ENCODE results near the gene TRPV3.
"Not testable (repeated sequence)": the region's sequence is repeated elsewhere in the genome, so short reads cannot be mapped to it uniquely, and the experiment has no call there.

TRPV3 gene

DNA sequence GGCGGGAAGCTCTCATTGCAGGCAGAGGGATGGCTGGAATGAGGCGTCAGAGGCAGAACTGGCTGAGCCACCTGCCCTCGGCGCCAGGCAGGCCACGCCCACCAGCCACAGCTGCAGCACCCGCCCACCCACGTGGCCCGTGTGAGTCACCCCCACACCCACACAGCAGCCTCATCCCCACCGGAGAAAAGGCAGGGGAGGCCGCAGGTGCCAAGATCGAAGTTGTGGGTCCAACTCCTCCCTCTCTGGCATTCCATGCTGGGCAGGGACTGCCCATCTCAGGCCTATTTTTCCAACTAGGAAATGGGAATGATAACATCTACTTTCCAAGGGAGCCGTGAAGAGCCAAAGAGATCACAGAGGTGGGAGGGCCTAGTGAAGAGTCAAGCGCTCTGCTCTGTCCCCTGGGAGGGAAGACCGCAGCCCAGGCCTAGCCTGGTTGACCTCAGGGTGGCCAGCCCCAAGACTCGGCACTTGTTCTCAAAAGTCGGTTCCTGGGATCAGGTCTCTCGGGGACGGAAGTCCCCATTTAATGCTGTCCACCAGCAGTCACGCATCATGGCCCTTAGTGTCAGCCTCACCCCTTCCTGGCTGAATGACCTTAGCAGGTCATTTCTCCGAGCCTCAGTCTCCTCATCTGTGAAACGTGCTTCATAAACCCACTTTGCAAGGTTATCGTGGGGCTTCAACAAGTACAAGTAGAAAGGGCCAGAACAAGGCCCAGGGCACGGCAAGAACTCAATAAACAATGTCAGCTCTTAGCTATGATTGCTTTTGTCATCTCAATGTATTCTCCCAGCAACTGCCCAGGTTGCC, at the start of gene TRPV3:
Gene TRPV3, minus strand, starts transcription at position 45 of the 816 bp plus-strand sequence. CDS start 2,962 bp downstream, outside the sequence.
- no peak for DNase-seq

DNA sequence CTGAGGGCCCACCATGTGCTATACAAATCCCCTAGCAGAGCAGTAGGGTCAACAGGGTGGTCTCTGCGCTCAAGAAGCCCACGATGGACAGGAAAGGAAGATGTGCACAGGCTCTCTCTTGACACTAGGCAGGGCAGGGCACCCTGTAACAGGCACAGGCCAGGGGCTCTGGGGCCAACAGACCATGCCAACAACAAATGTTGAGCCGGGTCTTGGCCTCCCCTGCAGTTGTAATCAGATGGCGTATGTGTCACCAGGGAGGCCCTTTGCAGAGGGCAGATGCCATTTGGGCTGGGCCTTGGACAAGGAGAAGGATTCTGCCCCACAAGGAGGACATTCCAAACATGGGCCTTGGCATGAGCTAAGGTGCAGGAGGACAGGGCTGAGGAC, 46.3 kb upstream of the TRPV3 start:
- no peak for DNase-seq

DNA sequence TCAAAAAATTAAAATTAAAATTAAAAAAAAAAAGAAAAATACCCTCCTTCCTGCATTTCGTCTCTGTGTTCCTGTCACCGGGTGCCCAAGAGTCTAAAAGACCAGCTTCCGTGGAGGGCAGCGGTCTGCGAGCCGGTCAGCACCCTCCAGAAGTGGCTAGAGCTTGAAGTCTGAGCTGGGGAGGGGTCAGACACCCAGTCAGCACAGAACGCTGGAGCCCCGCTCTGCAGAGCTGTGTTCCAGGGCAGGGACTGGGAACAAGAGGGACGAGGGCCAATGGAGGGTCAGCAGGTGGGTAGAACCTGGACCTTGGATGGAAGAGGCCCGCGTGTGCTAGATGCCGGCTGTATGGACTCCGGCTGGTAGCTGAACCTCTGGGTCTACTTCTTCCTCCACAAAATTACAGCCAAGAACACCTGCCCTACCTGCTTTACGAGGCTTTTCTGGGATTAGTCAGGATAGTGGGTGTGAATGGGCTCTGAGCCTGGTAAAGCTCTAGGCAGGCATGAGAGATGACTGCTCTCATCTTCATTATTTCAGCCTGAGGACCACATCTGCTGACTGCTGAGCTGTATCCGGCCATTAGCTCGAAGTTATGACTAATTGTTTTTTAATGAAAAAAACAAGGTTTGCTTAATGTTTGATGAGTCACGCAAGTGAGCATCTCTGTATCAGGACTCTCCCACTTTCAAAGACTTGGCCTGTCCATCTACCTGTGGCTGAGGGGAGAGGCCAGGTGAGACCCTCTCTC, 45.7 kb upstream of the TRPV3 start:
- no peak for DNase-seq

GRCh38 chr17:3602499-3602898, 44.9 kb upstream of the TRPV3 start:
- no peak for DNase-seq

DNA sequence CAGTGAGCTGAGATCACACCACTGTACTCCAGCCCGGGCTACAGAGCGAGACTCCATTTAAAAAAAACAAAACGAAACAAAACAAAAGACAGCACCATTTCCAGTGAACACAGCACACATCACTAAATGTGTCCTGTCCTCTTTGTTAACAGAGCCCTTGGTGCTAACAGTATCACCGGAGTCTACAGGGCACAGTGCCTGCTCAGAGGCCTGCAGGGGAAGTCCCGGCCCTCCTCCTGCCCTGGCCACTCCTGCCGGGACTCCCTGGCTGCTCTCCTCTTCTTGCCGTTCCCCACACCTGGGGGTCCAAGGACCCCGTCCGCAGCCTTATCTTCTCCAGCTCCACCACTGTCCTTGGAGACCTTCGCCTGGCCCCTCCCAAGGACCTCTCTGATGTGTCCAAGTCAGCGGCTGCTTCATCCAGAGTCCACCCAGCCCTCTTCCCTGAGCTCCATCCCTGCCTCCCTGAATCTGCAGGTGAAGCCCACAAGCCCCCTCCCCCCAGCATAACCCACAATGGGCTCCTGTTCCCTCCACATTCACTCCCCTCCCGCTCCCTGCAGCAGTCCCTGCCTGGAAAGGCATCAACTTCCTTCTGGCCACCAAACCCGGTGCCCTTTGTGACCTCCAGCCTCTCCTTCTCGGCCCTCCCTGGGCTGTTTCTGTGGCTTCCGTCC, 43.1 kb upstream of the TRPV3 start:
- no peak for DNase-seq

- no peak for DNase-seq
Observed at GRCh38 chr17:3598078-3598477, 40.5 kb upstream of the TRPV3 start.

DNA sequence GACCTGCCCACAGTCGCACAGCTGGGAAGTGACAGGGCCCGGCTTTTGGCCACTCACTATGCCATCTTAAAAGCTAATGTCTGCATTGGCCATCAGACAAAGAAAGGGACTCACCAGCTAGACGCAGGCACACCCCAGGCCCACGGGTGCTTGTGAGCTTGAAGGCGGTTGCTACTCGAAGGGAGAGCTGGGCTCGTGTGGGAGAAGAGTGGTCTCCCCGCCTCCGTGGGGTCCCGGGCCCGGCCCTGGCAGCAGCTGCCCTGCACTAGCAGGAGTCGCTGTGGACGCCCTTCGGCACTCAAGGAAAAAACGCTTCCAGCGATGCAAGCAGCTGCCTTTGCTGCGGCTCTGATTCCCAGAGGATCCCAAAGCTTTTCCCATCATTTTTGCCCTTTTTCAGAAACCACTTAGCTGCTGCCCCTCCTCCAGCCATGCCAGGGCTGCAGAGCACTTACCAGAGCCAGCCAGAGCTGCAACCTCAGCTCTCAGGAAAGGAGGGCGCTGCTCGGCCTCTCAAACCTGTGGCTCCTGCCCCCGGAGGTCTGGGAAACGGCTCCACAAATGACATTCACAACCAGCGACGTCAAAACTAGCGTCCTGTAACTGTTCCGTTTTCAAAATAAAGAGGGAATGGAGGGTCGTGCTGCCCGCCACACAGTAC, 39.3 kb upstream of the TRPV3 start:
- no peak for DNase-seq

GRCh38 chr17:3594976-3595375, 37.4 kb upstream of the TRPV3 start:
- no peak for DNase-seq

GRCh38 chr17:3594051-3594800, 36.6 kb upstream of the TRPV3 start:
- no peak for DNase-seq

GRCh38 chr17:3593384-3593783, 35.8 kb upstream of the TRPV3 start:
- DNase-seq: no peak

GRCh38 chr17:3592216-3592860, 34.7 kb upstream of the TRPV3 start:
- DNase-seq: no peak

GRCh38 chr17:3590768-3591167, 33.2 kb upstream of the TRPV3 start:
- no peak for DNase-seq

GRCh38 chr17:3590231-3590630, 32.6 kb upstream of the TRPV3 start:
- DNase-seq: no peak

- no peak for DNase-seq
Observed at GRCh38 chr17:3589784-3590183, 32.2 kb upstream of the TRPV3 start.

DNA sequence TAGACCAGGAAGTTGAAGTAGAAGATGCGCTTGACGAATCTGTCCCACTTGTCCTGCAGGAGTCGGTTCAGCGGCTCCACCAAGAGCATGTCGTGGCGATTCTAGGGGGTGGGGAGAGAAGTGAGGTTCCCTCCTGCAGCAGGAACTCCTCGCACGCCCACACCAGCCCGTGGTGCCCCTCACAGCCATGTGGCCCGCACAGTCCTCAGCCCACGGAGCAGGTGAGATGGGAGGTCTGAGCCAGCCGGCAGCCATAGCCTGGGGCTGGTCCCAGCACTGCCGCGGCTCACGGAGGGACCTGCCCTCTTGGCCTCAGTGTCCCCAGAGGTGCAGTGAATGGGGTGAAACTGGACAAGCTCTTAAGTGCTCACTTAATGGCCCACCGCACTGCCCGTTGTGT, 28.2 kb upstream of the TRPV3 start:
- no peak for DNase-seq

GRCh38 chr17:3583456-3583855, 25.8 kb upstream of the TRPV3 start:
- DNase-seq: no peak

- DNase-seq: no peak
Observed at GRCh38 chr17:3582915-3583314, 25.3 kb upstream of the TRPV3 start.

- DNase-seq: not testable (repeated sequence)
Observed at GRCh38 chr17:3578667-3579066, 21.1 kb upstream of the TRPV3 start.

DNA sequence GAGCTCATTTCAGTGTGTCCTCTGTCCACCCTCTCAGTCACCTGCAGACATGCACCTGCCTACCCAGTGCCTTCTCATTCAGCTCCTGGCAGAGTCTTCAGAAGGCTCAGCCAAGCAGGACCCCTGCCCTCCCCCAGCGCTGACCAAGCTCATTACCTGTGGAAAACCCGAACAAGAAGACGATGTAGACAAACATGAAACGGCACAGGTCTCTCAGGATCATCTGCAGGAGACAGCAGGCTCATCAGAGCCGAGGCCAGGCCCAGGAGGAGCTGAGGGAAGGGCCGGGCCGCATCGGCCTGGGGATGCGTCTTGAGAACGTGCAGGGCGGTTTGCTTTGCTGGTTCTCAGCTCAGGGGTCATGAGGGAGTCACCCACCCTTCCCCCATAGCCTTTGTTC, 19.4 kb upstream of the TRPV3 start:
- DNase-seq: no peak

DNA sequence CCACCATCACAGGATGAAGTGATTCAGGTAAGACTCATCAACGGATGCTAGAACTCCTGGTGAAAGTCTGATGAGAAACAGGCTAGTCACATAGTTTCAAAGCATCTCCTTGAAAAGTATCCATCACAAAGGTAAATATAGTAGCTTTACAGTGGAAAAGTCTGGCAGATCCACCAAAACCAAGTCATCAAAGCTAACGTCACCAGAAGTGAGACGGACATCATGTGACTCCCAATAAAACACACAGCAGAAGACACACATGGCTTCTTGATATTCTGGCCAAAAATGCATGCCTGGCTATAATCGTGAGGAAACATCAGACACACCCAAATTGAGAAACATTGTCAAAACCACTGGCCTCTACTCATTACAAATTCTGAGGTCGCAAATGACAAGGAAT, 17.9 kb upstream of the TRPV3 start:
- DNase-seq: no peak

GRCh38 chr17:3574231-3574630, 16.6 kb upstream of the TRPV3 start:
- DNase-seq: no peak
